ENCODE data around the gene MAGI1. TPM values are rescaled to one million over a fixed set of nuclear protein-coding genes. Genes with fewer than 3 reads are reported as not detected.
"Not testable (repeated sequence)": the region's sequence is repeated elsewhere in the genome, so short reads cannot be mapped to it uniquely, and the experiment has no call there.

Gene MAGI1
- total RNA-seq, 1 donor from 2014 or later, result 0.49 TPM

GRCh38 chr3:65539616-65540015, 499.1 kb downstream of the MAGI1 start:
- intact Hi-C loops (cut with micrococcal nuclease), result no loop called here

GRCh38 chr3:65538101-65538500, 500.6 kb downstream of the MAGI1 start:
- intact Hi-C loops (cut with micrococcal nuclease), result no loop called here

GRCh38 chr3:65537109-65537508, 501.6 kb downstream of the MAGI1 start:
- intact Hi-C loops (cut with micrococcal nuclease), result no loop called here

- intact Hi-C loops (cut with micrococcal nuclease), result no loop called here
Measured at GRCh38 chr3:65535260-65535659, 503.5 kb downstream of the MAGI1 start.

GRCh38 chr3:65534805-65535204, 503.9 kb downstream of the MAGI1 start:
- intact Hi-C loops (cut with micrococcal nuclease), result no loop called here

- intact Hi-C loops (cut with micrococcal nuclease), result no loop called here
Measured at GRCh38 chr3:65532749-65533148, 506.0 kb downstream of the MAGI1 start.

GRCh38 chr3:65532215-65532614, 506.5 kb downstream of the MAGI1 start:
- intact Hi-C loops (cut with micrococcal nuclease), result no loop called here

GRCh38 chr3:65531499-65531898, 507.2 kb downstream of the MAGI1 start:
- intact Hi-C loops (cut with micrococcal nuclease), result no loop called here

GRCh38 chr3:65526656-65527055, 512.1 kb downstream of the MAGI1 start:
- intact Hi-C loops (cut with micrococcal nuclease), result no loop called here

- intact Hi-C loops (cut with micrococcal nuclease), result no loop called here
Measured at GRCh38 chr3:65524584-65524983, 514.1 kb downstream of the MAGI1 start.

GRCh38 chr3:65523878-65524277, 514.8 kb downstream of the MAGI1 start:
- intact Hi-C loops (cut with micrococcal nuclease), result no loop called here

- intact Hi-C loops (cut with micrococcal nuclease), result no loop called here
Measured at GRCh38 chr3:65521032-65521431, 517.7 kb downstream of the MAGI1 start.

GRCh38 chr3:65516998-65517397, 521.7 kb downstream of the MAGI1 start:
- intact Hi-C loops (cut with micrococcal nuclease), result no loop called here

GRCh38 chr3:65514317-65514716, 524.4 kb downstream of the MAGI1 start:
- intact Hi-C loops (cut with micrococcal nuclease), result not testable (repeated sequence)

GRCh38 chr3:65509423-65509794, 529.3 kb downstream of the MAGI1 start:
- intact Hi-C loops (cut with micrococcal nuclease), result not testable (repeated sequence)

GRCh38 chr3:65508750-65509422, 529.8 kb downstream of the MAGI1 start:
- intact Hi-C loops (cut with micrococcal nuclease), result no loop called here

GRCh38 chr3:65507437-65507836, 531.3 kb downstream of the MAGI1 start:
- intact Hi-C loops (cut with micrococcal nuclease), result no loop called here

- intact Hi-C loops (cut with micrococcal nuclease), result no loop called here
Measured at GRCh38 chr3:65503776-65504175, 534.9 kb downstream of the MAGI1 start.

GRCh38 chr3:65502526-65502925, 536.2 kb downstream of the MAGI1 start:
- intact Hi-C loops (cut with micrococcal nuclease), result no loop called here

GRCh38 chr3:65500398-65501306, 538.1 kb downstream of the MAGI1 start:
- intact Hi-C loops (cut with micrococcal nuclease), result no loop called here

GRCh38 chr3:65497846-65498245, 540.9 kb downstream of the MAGI1 start:
- intact Hi-C loops (cut with micrococcal nuclease), result no loop called here

GRCh38 chr3:65497236-65497635, 541.5 kb downstream of the MAGI1 start:
- intact Hi-C loops (cut with micrococcal nuclease), result no loop called here

GRCh38 chr3:65493938-65494337, 544.8 kb downstream of the MAGI1 start:
- intact Hi-C loops (cut with micrococcal nuclease), result no loop called here
